Nephron (organoid): ENCODE measurements around the gene SLC6A18.

Experiments
- H3K27ac Mint-ChIP-seq, 3 experiments: 2 replicates each; pipeline ENCODE4 v1.8.0; 2020; ENCODE audit warnings: mixed read lengths in 3 of 3, mild to moderate bottlenecking in 2 of 3, moderate library complexity in 1 of 3
- H3K27me3 Mint-ChIP-seq: 2 replicates; pipeline ENCODE4 v1.8.0; 2021; ENCODE audit warnings: low read depth, mild to moderate bottlenecking, moderate library complexity, mixed read lengths
- H3K36me3 Mint-ChIP-seq: 2 replicates; pipeline ENCODE4 v1.8.0; 2020; ENCODE audit warnings: low read depth, mixed read lengths
- H3K4me1 Mint-ChIP-seq: 2 replicates; pipeline ENCODE4 v1.8.0; 2020; ENCODE audit warnings: mixed read lengths
- H3K4me3 Mint-ChIP-seq, 3 experiments: 2 replicates each; pipeline ENCODE4 v1.8.0; 2020; ENCODE audit warnings: mild to moderate bottlenecking in 3 of 3, mixed read lengths in 3 of 3, moderate library complexity in 2 of 3
- H3K9me3 Mint-ChIP-seq: 2 replicates; pipeline ENCODE4 v1.8.0; 2020; ENCODE audit warnings: mixed read lengths
- CTCF ChIP-seq, 3 experiments: fragments of 200-600 bp; sonication (generic); IDR thresholded peaks; one replicate each; pipeline ENCODE4 v1.5.0; 2021; ENCODE audit warnings: antibody characterized with exemption in 3 of 3; ENCODE audit not compliant: unreplicated experiment in 3 of 3

Gene SLC6A18

GRCh38 chr5:1244976-1245375 lies 19.8 kb downstream of the SLC6A18 start:
- H3K27ac Mint-ChIP-seq: no peak overlapping the region
- peaks cover 2% of the 10 kb centered on the region for H3K9me3 Mint-ChIP-seq
- H3K36me3 Mint-ChIP-seq: no peaks in the 10 kb centered on the region
- H3K4me3 Mint-ChIP-seq: no peak overlapping the region
- H3K4me1 Mint-ChIP-seq: peaks cover 3% of the 10 kb centered on the region
- TF ChIP-seq CTCF (IDR thresholded peaks at IDR 0.05; ENCODE audit: unreplicated experiment in 3 of 3): peak in 2 of 3 experiments; percentile 10 to 20
- H3K27me3 Mint-ChIP-seq: peaks cover 28% of the 10 kb centered on the region

DNA sequence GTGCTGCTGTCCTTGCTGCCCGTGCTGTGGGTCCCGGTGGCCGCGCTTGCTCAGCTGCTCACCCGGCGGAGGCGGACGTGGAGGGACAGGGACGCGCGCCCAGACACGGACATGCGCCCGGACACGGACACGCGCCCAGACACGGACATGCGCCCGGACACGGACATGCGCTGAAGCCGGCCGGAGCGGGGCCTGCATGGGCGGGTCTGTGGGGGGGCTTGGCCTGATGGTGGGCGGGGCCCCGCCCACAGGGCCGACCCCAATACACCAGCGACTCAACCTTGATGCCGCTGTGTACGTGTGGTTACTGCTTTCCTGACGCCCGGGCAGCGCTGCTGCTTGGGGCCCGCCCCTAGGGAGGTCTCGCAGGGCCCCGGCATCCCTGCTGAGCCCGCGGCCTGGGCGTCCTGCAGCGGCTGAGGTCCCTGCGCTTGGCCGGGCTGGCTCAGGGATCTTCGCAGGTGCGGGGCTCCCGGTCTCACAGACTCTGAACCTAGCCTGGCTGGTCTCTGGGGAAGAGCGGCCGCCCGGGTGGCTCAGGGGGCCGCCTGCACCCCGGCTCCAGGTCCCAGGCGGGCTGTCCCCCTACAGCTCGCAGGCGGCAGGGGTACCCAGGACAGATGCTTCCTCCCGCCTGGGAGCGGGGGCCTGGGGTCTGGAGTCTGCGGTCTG lies 20.9 kb downstream of the SLC6A18 start:
- H3K27ac Mint-ChIP-seq: no peak overlapping the region
- peaks cover 25% of the 10 kb centered on the region for H3K27me3 Mint-ChIP-seq
- TF ChIP-seq CTCF (IDR thresholded peaks at IDR 0.05; ENCODE audit: unreplicated experiment in 3 of 3): no peak
- peaks cover 3% of the 10 kb centered on the region for H3K9me3 Mint-ChIP-seq
- H3K4me3 Mint-ChIP-seq: no peak overlapping the region
- no peaks in the 10 kb centered on the region for H3K36me3 Mint-ChIP-seq
- H3K4me1 Mint-ChIP-seq: peaks cover 5% of the 10 kb centered on the region

DNA sequence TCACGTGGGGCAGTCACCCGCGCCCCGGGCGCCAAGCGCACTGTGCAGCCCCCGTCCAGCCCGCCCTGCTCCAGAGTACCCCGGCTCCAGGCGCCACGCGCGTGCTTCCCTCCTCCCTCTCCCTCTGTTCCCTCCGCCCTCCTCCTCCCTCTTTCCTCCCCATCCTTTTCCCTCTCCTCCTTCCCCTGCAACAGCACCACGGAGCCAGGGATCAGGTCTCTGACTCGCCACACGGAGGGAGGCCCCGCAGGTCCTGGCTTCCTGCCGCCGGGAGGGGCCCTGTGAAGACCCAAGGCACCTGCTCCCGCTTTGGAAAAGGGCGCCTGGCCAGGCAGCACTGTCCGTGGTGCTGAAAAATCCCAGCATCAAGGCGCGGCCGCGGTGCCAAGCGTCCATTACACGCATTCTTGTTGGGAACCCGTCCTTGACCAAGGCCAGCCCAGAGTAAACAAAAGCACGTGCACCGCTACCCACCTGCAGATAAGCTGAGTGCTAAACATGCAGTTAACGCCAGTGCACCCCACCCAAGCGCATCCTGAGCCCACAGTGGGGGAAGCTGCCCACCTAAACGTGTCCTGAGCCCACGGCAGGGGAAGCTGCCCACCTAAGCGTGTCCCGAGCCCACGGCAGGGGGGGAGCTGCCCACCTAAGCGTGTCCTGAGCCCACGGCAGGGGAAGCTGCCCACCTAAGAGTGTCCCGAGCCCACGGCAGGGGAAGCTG lies 21.7 kb downstream of the SLC6A18 start:
- Mint-ChIP-seq H3K36me3 (no peaks in the 10 kb centered on the region), H3K4me3 (no peak overlapping the region), H3K9me3 (peaks cover 3% of the 10 kb centered on the region), H3K4me1 (peaks cover 5% of the 10 kb centered on the region), H3K27ac (no peak overlapping the region), H3K27me3 (peaks cover 21% of the 10 kb centered on the region)
- no peak for TF ChIP-seq CTCF (IDR thresholded peaks at IDR 0.05; ENCODE audit: unreplicated experiment in 3 of 3)

DNA sequence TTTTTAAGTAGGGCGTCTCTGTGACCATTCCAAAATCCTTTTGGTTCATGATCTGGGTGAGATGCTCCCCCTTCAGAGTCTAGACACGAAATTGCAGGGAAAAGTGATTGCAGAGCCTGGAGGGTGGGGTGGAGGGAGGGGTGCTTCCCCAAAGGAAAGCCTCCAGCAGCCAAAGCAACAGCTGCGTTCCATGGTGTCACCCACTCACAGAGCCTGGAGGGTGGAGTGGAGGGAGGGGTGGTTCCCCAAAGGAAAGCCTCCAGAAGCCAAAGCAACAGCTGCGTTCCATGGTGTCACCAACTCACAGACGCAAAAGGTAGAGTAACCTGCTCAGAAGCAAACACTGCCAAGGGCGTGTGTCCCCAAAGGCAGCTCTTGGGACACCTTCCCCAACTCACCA lies 22.6 kb downstream of the SLC6A18 start:
- no peaks in the 10 kb centered on the region for H3K36me3 Mint-ChIP-seq
- peaks cover 3% of the 10 kb centered on the region for H3K9me3 Mint-ChIP-seq
- peaks cover 5% of the 10 kb centered on the region for H3K4me1 Mint-ChIP-seq
- no peak for TF ChIP-seq CTCF (IDR thresholded peaks at IDR 0.05; ENCODE audit: unreplicated experiment in 3 of 3)
- no peak overlapping the region for H3K4me3 Mint-ChIP-seq
- H3K27me3 Mint-ChIP-seq: peaks cover 17% of the 10 kb centered on the region
- no peak overlapping the region for H3K27ac Mint-ChIP-seq

- Mint-ChIP-seq H3K4me1 (peaks cover 5% of the 10 kb centered on the region), H3K9me3 (peaks cover 3% of the 10 kb centered on the region), H3K36me3 (no peaks in the 10 kb centered on the region), H3K4me3 (peak overlapping the region in 1 of 3 experiments; percentile 4), H3K27me3 (peaks cover 17% of the 10 kb centered on the region), H3K27ac (no peak overlapping the region)
- no peak for TF ChIP-seq CTCF (IDR thresholded peaks at IDR 0.05; ENCODE audit: unreplicated experiment in 3 of 3)
Observed at GRCh38 chr5:1249366-1250280, 24.4 kb downstream of the SLC6A18 start.
